Adrenal gland (tissue), 12 donors: ENCODE data around the gene SRBD1. TPM values are rescaled to one million over a fixed set of nuclear protein-coding genes. Genes with fewer than 3 reads are reported as not detected.

Experiments used
- DNase-seq, 7 donors: peaks; one replicate each; pipeline ENCODE4 v3.0.0-alpha.2; 2019 to 2020
- H3K27ac ChIP-seq, 5 donors: fragments of 200-600 bp; sonication (generic) in 4 of 5; 1 replicate in 3 of 5; 2 replicates in 2 of 5; pipeline versions ENCODE4 v1.5.1 to v1.8.0; 2016 to 2020; ENCODE audit warnings: mild to moderate bottlenecking in 1 of 5
- H3K27me3 ChIP-seq: fragments of 200-600 bp; 2 replicates; pipeline ENCODE4 v1.8.0; 2021
- H3K36me3 ChIP-seq, 2 donors: fragments of 200-600 bp; replicated peaks in 1 of 2; 1 replicate in 1 of 2; 2 replicates in 1 of 2; pipeline versions ENCODE4 v1.5.1 to v1.8.0; 2018 to 2022
- H3K4me1 ChIP-seq, 2 donors: fragments of 200-600 bp; replicated peaks in 1 of 2; 1 replicate in 1 of 2; 2 replicates in 1 of 2; pipeline versions ENCODE4 v1.5.1 to v1.8.0; 2018 to 2021
- H3K4me3 ChIP-seq, 4 donors: fragments of 200-600 bp; sonication (generic) in 3 of 4; one replicate each; pipeline ENCODE4 v1.5.1; 2016 to 2018
- H3K9me3 ChIP-seq, 3 donors: fragments of 200-600 bp; sonication (generic) in 1 of 3; replicated peaks in 1 of 3; 1 replicate in 2 of 3; 2 replicates in 1 of 3; pipeline versions ENCODE4 v1.5.1 to v1.8.0; 2016 to 2021
- POLR2A ChIP-seq, 2 donors: fragments of 450-650 bp; IDR thresholded peaks; one replicate each; pipeline ENCODE4 v1.6.1; 2017; ENCODE audit warnings: antibody characterized with exemption in 2 of 2, mild to moderate bottlenecking in 2 of 2, moderate library complexity in 1 of 2
- WGBS, 4 donors: extraction: QIAGEN DNeasy Blood & Tissue Kit in 2 of 4; methylation state at CpG; one replicate each; pipeline versions ENCODE4 v1.1.5 to v1.1.7; 2013 to 2017; 5-methylcytosine and 5-hydroxymethylcytosine counted together
- intact Hi-C, 2 donors: fragments of 100-400 bp; cut with DNase I; formaldehyde crosslinking; loops; one replicate each; pipeline versions ENCODE4 v1.14.1 to v1.15.0; 2022 to 2023
- polyA plus RNA-seq, 3 donors: library from polyadenylated mRNA; stranded (reverse); fragments of 200-250 nt in 2 of 3; fragments of 350-450 nt in 1 of 3; fragmentation: Illumina TruSeq in 1 of 3; extraction: RNeasy Lipid Tissue Mini Kit (QIAGEN cat#74804) in 1 of 3; gene quantifications; one replicate each; pipeline ENCODE4 v1.2.3, GENCODE V29; 2013 to 2014
- total RNA-seq, 9 donors: library from RNA; depleted of rRNA in 4 of 9; stranded (reverse); fragments of >200 nt in 4 of 9; fragments of 120-200 nt in 1 of 9; fragmentation: NEBNext Ultra II Directional in 1 of 9; extraction: Animal tissue kit (Norgen Biotek cat#: 25700) in 1 of 9; gene quantifications; one replicate each; pipeline versions ENCODE4 v1.1.0 to v1.2.4, GENCODE V29; 2013 to 2023
- TF ChIP-seq, protein P1 (sequence below), 6 experiments: fragments of 450-650 bp in 4 of 6; fragments of 200-600 bp in 2 of 6; sonication (generic) in 1 of 6; IDR thresholded peaks; 1 replicate in 5 of 6; 2 replicates in 1 of 6; pipeline versions ENCODE4 v1.5.1 to v1.8.0; 2016 to 2021; ENCODE audit warnings: antibody characterized with exemption in 6 of 6, mild to moderate bottlenecking in 2 of 6, moderate library complexity in 1 of 6
- donor health status: healthy with polysubstance abuse.
- donor health status: Bipolar disorder and iron deficiency.
- donor health status: DM: yes; HTN: yes; CAD: no.
- donor health status: DM: no; HTN: no; CAD: no.
- donor health status: DM: no; HTN: no; CAD: no.
- donor health status: DM: yes; HTN: yes; CAD: no.

Gene SRBD1
- total and polyA plus RNA-seq, 12 donors: 2.7 to 21.6 (median 13.8) TPM

DNA sequence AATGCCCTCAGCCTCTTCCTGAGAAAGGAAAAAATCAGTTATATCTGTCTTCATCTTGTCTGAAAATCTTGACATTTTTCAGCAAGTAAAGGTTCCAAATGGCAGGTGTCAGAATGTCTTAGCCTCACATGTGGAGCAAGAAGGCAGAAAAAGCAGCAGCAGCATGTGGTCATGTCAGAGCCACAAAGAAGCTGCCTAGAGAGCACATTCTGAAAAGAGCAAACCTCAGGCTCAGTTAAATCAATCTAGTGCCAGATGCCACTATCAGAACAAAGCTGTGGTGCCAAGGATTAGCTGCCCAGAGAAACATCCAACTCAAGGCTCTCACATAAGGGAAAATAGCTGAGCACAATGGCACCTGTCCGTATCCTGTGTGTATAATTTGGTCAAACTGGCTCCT lies 105.9 kb downstream of the SRBD1 start:
- H3K4me3 ChIP-seq: no peak overlapping the region
- no peak overlapping the region for H3K27ac ChIP-seq
- 91 to 100% (median 100%) methylated on average over 1 of the region's 1 CpG for WGBS, 4 donors
- TF ChIP-seq POLR2A (IDR thresholded peaks at IDR 0.05): no peak
- TF ChIP-seq, protein P1, sequence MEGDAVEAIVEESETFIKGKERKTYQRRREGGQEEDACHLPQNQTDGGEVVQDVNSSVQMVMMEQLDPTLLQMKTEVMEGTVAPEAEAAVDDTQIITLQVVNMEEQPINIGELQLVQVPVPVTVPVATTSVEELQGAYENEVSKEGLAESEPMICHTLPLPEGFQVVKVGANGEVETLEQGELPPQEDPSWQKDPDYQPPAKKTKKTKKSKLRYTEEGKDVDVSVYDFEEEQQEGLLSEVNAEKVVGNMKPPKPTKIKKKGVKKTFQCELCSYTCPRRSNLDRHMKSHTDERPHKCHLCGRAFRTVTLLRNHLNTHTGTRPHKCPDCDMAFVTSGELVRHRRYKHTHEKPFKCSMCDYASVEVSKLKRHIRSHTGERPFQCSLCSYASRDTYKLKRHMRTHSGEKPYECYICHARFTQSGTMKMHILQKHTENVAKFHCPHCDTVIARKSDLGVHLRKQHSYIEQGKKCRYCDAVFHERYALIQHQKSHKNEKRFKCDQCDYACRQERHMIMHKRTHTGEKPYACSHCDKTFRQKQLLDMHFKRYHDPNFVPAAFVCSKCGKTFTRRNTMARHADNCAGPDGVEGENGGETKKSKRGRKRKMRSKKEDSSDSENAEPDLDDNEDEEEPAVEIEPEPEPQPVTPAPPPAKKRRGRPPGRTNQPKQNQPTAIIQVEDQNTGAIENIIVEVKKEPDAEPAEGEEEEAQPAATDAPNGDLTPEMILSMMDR (IDR thresholded peaks at IDR 0.05): no peak
- H3K4me1 ChIP-seq: no peaks in the 10 kb centered on the region
- H3K9me3 ChIP-seq: no peaks in the 10 kb centered on the region
- H3K36me3 ChIP-seq: no peaks in the 10 kb centered on the region
- intact Hi-C loops: no loop called here
- H3K27me3 ChIP-seq: no peaks in the 10 kb centered on the region
- no peak for DNase-seq

DNA sequence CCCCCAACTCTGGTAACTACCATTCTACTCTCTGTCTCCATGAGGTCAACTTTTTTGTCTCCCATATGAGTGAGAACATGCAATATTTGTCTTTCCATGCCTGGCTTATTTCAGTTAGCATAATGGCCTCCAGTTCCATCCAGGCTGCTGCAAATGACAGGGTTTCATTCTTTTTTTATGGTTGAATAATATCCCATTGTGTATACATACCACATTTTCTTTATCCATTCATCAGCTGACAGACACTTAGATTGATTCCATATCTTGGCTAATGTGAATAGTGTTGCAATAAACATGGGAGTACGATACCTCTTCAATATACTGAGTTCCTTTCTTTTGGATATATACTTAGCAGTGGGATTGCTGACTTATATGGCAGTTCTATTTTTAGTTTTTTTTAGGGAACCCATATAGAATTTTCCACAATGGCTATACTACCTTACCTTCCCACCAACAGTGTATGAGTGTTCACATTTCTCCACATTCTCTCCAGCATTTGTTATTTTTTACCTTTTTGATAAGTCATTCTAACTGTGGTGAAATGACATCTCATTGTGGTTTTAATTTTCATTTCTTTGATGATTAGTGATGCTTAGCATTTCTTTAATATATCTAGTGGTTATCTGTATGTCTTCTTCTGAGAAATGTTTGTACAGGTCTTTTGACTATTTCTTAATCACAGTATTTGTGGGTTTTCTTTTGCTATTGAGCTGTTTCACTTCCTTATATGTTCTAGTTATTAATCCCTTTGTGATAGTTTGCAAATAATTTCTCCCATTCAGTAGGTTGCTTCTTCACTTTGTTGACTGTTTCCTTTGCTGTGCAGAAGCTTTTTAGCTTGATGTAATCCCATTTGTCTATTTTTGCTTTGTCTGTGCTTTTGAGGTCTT lies 112.2 kb downstream of the SRBD1 start:
- TF ChIP-seq, protein P1 (IDR thresholded peaks at IDR 0.05): no peak
- TF ChIP-seq POLR2A (IDR thresholded peaks at IDR 0.05): no peak
- no peak for DNase-seq
- WGBS, 4 donors: 90 to 100% (median 94%) methylated on average over 1 of the region's 1 CpG
- Histone ChIP-seq H3K27me3 (no peaks in the 10 kb centered on the region), H3K4me3 (no peak overlapping the region), H3K4me1 (no peaks in the 10 kb centered on the region), H3K9me3 (no peaks in the 10 kb centered on the region), H3K36me3 (no peaks in the 10 kb centered on the region), H3K27ac (no peak overlapping the region)
- intact Hi-C loops: loop anchor here in 1 of 2 donors (5.0 kb wide), 1 partner anchor 522 kb away; no protein-coding TSS in a partner anchor

DNA sequence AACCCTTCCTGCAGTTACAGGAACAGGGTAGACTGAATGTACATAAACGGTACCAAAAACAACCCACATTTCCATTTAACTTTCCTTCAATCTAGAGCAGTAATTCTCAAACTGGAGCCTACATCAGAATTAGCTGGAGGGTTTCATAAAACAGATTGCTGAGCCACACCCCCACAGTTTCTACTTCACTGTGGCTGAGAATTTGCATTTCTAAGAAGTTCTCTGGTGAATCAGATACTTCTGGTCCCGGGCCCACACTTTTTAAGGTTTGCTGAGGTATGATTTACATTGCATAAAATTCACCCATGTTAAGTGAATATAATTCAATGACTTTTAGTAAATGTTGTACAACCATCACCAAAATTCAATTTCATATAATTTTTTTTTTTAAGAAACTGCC lies 113.7 kb downstream of the SRBD1 start:
- TF ChIP-seq, protein P1 (IDR thresholded peaks at IDR 0.05): no peak
- TF ChIP-seq POLR2A (IDR thresholded peaks at IDR 0.05): no peak
- no peak for DNase-seq
- Histone ChIP-seq H3K4me1 (no peaks in the 10 kb centered on the region), H3K27ac (no peak overlapping the region), H3K4me3 (no peak overlapping the region), H3K36me3 (no peaks in the 10 kb centered on the region), H3K9me3 (no peaks in the 10 kb centered on the region), H3K27me3 (no peaks in the 10 kb centered on the region)
- intact Hi-C loops: loop anchor here (2.0 to 5.0 kb wide), 2 partner anchors 517 to 520 kb away; no protein-coding TSS in a partner anchor
- WGBS, 4 donors: 84 to 91% (median 88%) methylated on average over 2 of the region's 2 CpGs

DNA sequence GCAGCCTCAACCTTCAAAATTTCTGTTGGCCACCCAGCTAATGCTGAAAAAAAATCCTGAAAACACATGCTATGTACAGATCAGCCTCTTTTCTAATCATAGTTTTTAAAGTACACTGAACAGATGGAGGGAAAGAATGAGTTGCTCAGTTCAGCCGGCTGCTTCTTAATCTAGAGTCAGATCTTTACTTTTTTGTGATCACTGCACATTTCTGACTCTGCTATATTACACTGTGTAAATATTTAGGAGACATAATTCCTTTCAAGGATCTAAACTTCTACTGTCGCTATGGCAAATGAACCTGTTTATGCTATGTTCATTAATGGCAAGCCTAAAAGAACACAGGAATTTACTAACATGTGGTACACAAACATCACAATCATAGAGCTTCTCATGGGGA lies 114.2 kb downstream of the SRBD1 start:
- WGBS, 4 donors: 78 to 89% (median 85%) methylated on average over 2 of the region's 2 CpGs
- DNase-seq: no peak
- no peak overlapping the region for H3K4me3 ChIP-seq
- H3K27ac ChIP-seq: no peak overlapping the region
- intact Hi-C loops: loop anchor here (2.0 to 5.0 kb wide), 2 partner anchors 516 to 520 kb away; no protein-coding TSS in a partner anchor
- no peak for TF ChIP-seq POLR2A (IDR thresholded peaks at IDR 0.05)
- TF ChIP-seq, protein P1 (IDR thresholded peaks at IDR 0.05): no peak
- H3K9me3 ChIP-seq: no peaks in the 10 kb centered on the region
- H3K36me3 ChIP-seq: no peaks in the 10 kb centered on the region
- no peaks in the 10 kb centered on the region for H3K4me1 ChIP-seq
- no peaks in the 10 kb centered on the region for H3K27me3 ChIP-seq
